ENCODE data around the gene LIF. TPM values are rescaled to one million over a fixed set of nuclear protein-coding genes. Genes with fewer than 3 reads are reported as not detected.

The LIF gene
- total RNA-seq, 1 experiment from 2014 or later, result 34.4 TPM

DNA sequence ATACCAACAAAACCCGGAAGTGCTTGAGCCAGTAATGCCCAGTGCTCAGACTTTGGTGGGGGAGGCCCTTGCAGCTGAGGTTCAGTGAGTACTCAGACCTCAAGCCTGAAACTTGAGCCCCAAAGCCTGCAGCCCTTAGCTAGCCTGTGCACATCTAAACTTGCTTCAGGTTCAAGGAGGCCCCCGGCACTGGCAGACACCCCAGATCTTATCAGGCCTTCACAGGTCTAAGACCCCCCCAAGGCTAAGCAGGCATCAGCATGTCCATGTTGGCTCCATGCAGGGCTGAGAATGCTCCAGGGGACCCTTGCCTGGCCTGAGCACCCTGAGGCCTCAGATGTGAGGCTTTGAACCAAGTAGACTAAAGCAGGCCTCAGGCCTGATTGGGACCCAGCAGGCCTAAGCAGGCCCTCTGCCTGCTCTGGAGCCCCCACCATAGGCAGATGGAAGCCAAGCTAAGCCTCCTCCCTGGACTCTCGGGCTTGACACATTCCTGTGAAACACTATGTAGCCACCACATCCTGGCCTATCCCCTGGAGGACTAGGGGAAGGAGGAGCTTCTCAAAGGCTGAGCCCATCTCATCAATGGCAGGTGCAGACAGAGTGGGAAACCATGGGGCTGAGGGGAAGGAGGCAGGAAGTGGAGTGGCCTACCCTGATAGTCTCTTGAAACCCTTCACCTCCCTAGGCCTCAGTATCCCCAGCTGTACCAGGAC lies 43.9 kb upstream of the LIF start:
- Histone ChIP-seq H3K27me3 (ENCODE audit: control insufficient read depth, insufficient read depth, low read length) (no peaks in the 10 kb centered on the region), H3K27ac (ENCODE audit: low read length) (peak overlapping the region; percentile 44; the same call in 1 of the 2 replicates), H3K4me1 (ENCODE audit: control insufficient read depth, insufficient read depth, low read length) (peaks cover 25% of the 10 kb centered on the region), H3K36me3 (ENCODE audit: control insufficient read depth, insufficient read depth, low read length) (no peaks in the 10 kb centered on the region; the same call in 1 of the 2 replicates), H3K9me3 (ENCODE audit: control insufficient read depth, insufficient read depth, low read depth, low read length) (no peaks in the 10 kb centered on the region), H3K4me3 (ENCODE audit: low read depth in 2 of 2, low read length in 2 of 2) (peak overlapping the region in 1 of 2 experiments; percentile 48; a peak in 1 of 4 replicates)
- DNase-seq (ENCODE audit: low read depth, low spot score) (no peak), ATAC-seq (no peak)
- POLR2A ChIA-PET, result interaction anchor here (0.6 kb wide), 1 partner anchor 45 kb away, joined by 8 read pairs; no protein-coding TSS in a partner anchor
- CTCF ChIA-PET, result interaction anchor here (0.6 kb wide), 1 partner anchor 93 kb away, joined by 3 read pairs; no protein-coding TSS in a partner anchor
- no TSS peak for BruUV-seq (replicated peaks)
- in situ Hi-C loops (cut with HindIII; ENCODE audit: low pct_unique_long_range_greater_than_20kb, low sequenced_read_pairs) (no loop called here), intact Hi-C loops (cut with micrococcal nuclease; ENCODE audit: unreplicated experiment) (no loop called here)
- TF ChIP-seq, protein P1, sequence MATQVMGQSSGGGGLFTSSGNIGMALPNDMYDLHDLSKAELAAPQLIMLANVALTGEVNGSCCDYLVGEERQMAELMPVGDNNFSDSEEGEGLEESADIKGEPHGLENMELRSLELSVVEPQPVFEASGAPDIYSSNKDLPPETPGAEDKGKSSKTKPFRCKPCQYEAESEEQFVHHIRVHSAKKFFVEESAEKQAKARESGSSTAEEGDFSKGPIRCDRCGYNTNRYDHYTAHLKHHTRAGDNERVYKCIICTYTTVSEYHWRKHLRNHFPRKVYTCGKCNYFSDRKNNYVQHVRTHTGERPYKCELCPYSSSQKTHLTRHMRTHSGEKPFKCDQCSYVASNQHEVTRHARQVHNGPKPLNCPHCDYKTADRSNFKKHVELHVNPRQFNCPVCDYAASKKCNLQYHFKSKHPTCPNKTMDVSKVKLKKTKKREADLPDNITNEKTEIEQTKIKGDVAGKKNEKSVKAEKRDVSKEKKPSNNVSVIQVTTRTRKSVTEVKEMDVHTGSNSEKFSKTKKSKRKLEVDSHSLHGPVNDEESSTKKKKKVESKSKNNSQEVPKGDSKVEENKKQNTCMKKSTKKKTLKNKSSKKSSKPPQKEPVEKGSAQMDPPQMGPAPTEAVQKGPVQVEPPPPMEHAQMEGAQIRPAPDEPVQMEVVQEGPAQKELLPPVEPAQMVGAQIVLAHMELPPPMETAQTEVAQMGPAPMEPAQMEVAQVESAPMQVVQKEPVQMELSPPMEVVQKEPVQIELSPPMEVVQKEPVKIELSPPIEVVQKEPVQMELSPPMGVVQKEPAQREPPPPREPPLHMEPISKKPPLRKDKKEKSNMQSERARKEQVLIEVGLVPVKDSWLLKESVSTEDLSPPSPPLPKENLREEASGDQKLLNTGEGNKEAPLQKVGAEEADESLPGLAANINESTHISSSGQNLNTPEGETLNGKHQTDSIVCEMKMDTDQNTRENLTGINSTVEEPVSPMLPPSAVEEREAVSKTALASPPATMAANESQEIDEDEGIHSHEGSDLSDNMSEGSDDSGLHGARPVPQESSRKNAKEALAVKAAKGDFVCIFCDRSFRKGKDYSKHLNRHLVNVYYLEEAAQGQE (IDR thresholded peaks at IDR 0.05; ENCODE audit: insufficient read depth in 1 of 2, low read depth in 2 of 2, low read length in 1 of 2), result no peak
- TF ChIP-seq SIN3A (IDR thresholded peaks at IDR 0.05; ENCODE audit: borderline replicate concordance, insufficient read depth, low read depth, low read length), result no peak
- TF ChIP-seq TCF7L2 (IDR thresholded peaks at IDR 0.05; ENCODE audit: low read depth, low read length), result no peak
- TF ChIP-seq, protein P2, sequence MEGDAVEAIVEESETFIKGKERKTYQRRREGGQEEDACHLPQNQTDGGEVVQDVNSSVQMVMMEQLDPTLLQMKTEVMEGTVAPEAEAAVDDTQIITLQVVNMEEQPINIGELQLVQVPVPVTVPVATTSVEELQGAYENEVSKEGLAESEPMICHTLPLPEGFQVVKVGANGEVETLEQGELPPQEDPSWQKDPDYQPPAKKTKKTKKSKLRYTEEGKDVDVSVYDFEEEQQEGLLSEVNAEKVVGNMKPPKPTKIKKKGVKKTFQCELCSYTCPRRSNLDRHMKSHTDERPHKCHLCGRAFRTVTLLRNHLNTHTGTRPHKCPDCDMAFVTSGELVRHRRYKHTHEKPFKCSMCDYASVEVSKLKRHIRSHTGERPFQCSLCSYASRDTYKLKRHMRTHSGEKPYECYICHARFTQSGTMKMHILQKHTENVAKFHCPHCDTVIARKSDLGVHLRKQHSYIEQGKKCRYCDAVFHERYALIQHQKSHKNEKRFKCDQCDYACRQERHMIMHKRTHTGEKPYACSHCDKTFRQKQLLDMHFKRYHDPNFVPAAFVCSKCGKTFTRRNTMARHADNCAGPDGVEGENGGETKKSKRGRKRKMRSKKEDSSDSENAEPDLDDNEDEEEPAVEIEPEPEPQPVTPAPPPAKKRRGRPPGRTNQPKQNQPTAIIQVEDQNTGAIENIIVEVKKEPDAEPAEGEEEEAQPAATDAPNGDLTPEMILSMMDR (IDR thresholded peaks at IDR 0.05), result no peak
- no peak; the same call in 1 of the 2 replicates for TF ChIP-seq POLR2AphosphoS5 (IDR thresholded peaks at IDR 0.05; ENCODE audit: low read depth, low read length)

DNA sequence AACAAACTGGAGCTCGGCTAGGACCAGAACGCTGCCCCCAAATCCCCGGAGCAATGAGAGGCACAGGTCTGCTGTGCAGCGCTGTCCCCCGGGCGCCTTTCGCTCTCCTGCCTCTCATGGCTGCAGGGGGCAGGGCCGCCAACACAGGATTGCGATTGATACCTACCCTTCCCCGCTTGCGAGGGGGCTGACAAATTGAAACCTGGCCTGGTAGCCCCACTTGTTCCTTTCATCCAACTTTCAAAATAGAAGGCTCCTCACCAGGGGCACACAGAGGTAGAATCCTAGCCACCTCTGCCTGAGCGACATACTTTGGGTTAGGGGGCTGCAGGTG lies 43.4 kb upstream of the LIF start:
- no peaks in the 10 kb centered on the region for H3K27me3 ChIP-seq (ENCODE audit: control insufficient read depth, insufficient read depth, low read length)
- no TSS peak for BruUV-seq (replicated peaks)
- peak overlapping the region; percentile 44; the same call in 1 of the 2 replicates for H3K27ac ChIP-seq (ENCODE audit: low read length)
- no peaks in the 10 kb centered on the region; the same call in 1 of the 2 replicates for H3K36me3 ChIP-seq (ENCODE audit: control insufficient read depth, insufficient read depth, low read length)
- intact Hi-C loops (cut with micrococcal nuclease; ENCODE audit: unreplicated experiment), result loop anchor here (5.0 kb wide), 1 partner anchor 97 kb away; the partner anchor contains the start of gene RNF215
- in situ Hi-C loops (cut with HindIII; ENCODE audit: low pct_unique_long_range_greater_than_20kb, low sequenced_read_pairs), result no loop called here
- H3K4me1 ChIP-seq (ENCODE audit: control insufficient read depth, insufficient read depth, low read length), result peaks cover 25% of the 10 kb centered on the region
- POLR2A ChIA-PET, result interaction anchor here (0.6 kb wide), 1 partner anchor 44 kb away, joined by 8 read pairs; no protein-coding TSS in a partner anchor
- DNase-seq (ENCODE audit: low read depth, low spot score), result no peak
- no peaks in the 10 kb centered on the region for H3K9me3 ChIP-seq (ENCODE audit: control insufficient read depth, insufficient read depth, low read depth, low read length)
- peak overlapping the region; percentile 48 to 60 for H3K4me3 ChIP-seq (ENCODE audit: low read depth in 2 of 2, low read length in 2 of 2)
- CTCF ChIA-PET, result no interaction called here
- ATAC-seq, result peak; percentile 16
- no peak for TF ChIP-seq TCF7L2 (IDR thresholded peaks at IDR 0.05; ENCODE audit: low read depth, low read length)
- no peak for TF ChIP-seq POLR2AphosphoS5 (IDR thresholded peaks at IDR 0.05; ENCODE audit: low read depth, low read length)

Data from Panc1 (cell line).